NCI-H2227 (cell line): ENCODE data around the gene FAT4.

Source experiments
- DNase-seq: peaks from one replicate; lab custom pipeline; 2025; ENCODE audit not compliant: unreplicated experiment; lab: John Stamatoyannopoulos, UW

Gene FAT4, protein sequence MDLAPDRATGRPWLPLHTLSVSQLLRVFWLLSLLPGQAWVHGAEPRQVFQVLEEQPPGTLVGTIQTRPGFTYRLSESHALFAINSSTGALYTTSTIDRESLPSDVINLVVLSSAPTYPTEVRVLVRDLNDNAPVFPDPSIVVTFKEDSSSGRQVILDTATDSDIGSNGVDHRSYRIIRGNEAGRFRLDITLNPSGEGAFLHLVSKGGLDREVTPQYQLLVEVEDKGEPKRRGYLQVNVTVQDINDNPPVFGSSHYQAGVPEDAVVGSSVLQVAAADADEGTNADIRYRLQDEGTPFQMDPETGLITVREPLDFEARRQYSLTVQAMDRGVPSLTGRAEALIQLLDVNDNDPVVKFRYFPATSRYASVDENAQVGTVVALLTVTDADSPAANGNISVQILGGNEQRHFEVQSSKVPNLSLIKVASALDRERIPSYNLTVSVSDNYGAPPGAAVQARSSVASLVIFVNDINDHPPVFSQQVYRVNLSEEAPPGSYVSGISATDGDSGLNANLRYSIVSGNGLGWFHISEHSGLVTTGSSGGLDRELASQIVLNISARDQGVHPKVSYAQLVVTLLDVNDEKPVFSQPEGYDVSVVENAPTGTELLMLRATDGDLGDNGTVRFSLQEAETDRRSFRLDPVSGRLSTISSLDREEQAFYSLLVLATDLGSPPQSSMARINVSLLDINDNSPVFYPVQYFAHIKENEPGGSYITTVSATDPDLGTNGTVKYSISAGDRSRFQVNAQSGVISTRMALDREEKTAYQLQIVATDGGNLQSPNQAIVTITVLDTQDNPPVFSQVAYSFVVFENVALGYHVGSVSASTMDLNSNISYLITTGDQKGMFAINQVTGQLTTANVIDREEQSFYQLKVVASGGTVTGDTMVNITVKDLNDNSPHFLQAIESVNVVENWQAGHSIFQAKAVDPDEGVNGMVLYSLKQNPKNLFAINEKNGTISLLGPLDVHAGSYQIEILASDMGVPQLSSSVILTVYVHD (N-terminal part only)

GRCh38 chr4:125314676-125315575, at the start of gene FAT4:
TSS of gene FAT4 (plus strand) at chr4:125314955. CDS start at chr4:125316412, 1,457 bp downstream.
- peak; percentile 84 for DNase-seq

DNA sequence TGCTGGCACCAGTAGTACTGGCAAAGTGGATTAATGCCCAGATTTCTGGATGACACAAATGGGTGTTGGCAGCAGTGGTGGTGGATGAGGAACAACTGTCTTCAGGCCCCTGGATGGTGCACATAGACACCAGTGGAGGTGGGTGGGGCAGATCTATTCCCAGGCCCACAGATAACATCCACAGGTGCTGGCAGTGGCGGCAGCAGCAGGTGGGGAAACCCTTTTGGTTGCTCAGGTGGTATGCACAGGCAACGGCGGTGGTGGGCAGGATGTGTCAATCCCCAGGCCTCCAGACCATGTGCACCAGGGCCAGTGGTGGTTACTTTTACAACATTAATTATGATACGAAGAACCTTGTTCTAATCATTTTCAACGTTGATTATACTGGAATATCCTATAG, 48.9 kb upstream of the FAT4 start:
- DNase-seq: no peak

DNA sequence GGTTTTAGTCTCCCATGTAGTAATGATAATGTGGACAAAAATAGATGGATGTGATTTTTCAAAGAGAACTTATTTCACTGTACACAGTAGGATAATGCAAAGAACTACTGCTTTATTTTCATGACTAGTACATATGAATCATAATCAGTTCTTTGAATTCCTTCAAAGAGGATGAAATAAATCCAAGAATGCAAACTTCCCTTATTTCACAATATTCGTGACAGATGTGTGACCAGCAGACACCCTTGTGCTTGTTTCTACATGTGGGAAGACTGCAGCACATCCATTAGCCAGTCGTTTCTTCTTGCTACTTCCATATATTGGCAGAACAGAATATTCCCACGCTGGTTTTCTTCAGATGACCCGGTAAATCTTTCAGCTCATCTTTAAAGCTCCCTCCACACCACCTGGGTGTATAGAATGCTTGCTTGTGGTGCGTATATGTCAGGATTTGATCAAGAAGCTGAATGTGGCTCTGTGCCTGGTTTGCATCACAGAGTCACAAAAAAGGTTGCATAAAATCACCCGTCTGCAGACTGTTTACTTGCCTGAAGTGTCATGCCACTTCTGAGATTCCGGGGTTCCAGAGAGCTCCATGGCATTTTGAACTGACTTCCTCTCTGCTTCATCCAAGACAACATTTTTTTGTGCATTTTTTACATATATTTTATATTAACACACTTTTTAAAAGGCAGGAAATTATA, 47.7 kb upstream of the FAT4 start:
- no peak for DNase-seq

GRCh38 chr4:125267630-125268029, 47.1 kb upstream of the FAT4 start:
- DNase-seq: no peak

- DNase-seq: no peak
Measured at GRCh38 chr4:125268068-125268755, 46.5 kb upstream of the FAT4 start.

DNA sequence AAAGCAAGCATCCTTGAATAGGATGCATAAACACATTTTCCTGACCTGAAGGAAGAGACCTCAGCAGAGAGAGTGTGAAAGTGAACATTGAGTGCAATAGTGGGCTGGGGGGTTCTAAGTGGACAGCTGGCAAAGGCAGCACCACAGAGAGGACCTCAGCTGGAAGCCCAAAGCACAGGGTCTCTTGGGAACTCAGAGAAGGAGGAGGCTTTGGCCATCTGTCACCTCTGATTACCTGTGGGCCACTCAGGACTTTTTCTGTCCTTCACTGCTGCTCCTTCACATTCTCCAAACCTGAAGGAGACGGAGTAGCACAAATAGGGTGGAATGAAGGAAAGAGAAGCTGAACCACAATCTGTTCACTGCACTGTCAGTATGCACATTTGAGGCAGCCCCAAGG, 37.9 kb upstream of the FAT4 start:
- no peak for DNase-seq

DNA sequence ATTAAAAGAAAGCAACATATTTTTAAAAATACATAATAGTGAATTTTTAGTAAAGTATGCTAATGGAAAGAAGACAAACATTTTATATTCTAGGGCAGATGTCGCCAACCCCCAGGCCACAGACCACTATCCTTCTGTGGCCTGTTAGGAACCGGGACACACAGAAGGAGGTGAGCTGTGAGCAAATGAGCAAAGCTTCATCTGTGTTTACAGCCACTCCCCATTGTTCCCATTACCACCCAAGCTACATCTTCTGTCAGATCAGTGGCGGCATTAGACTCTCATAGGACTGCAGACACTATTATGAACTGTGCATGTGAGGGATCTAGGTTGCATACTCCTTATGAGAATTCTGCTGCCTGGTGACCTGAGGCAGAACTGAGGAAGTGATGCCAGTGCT, 37.0 kb upstream of the FAT4 start:
- DNase-seq: no peak

DNA sequence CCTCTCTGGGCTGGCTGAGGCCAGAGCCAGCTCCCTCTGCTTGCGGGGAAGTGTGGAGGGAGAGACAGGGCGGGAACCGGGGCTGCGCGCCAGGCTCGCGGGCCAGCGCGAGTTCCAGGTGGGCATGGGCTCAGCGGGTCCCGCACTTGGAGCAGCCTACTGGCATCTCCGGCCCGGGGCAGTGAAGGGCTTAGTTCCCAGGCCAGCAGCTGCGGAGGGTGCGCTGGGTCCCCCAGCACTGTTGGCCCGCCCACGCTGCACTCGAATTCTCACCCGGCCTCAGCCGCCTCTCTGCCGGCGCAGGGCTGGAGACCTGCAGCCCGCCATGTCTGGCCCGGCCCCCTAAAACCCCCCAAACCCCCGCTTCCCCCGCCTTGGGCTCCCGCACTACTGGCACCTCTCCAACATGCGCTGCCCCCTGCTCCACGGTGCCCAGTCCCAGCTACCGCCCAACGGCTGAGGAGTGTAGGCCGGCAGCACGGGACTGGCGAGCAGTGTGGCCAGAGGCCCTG, 33.8 kb upstream of the FAT4 start:
- DNase-seq: no peak

DNA sequence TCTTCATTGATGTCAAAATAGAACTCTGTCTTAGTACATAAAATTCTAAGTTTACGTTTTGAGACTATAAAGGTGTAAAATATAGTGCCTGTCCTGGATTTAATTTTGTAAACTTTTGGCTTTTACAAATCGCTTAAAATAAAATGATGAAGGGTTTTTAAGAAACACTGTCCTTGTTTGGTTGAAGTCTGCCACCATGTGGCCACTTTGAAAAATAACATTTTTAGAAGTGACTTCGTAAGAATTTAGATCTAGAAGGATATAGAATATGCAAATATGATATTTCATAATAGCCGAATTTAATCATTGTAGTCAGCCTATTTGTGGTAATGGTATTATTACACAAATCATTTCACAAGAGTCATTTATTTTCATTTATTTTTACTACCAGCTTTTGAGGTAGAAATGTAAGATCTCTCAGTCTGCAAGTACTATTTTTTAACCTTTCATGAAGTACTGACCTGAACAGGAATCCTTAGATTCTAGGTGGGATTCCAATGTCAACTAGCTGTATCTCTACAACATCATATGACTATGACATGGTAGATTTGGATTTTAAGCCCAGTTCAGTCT, 31.0 kb upstream of the FAT4 start:
- no peak for DNase-seq

GRCh38 chr4:125297116-125297515, 17.6 kb upstream of the FAT4 start:
- DNase-seq: no peak

DNA sequence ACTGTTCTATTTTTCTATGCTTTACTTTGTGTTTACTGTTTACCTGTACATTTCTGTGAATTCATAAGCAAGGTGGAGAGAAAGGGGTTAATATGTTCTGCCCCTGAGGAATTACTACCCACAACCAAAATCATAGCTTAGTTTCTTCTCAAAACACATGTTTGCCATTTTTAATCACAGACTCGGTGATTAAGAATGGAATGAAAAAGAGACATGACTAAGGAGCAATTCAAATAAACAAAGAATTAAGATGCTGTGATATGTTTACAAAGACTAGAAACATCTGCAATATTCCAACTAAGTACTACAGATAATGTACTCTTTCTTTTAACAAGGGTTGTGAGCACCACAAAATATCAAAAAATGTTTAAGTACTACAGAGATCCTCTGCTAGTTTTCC, 11.7 kb upstream of the FAT4 start:
- DNase-seq: no peak

DNA sequence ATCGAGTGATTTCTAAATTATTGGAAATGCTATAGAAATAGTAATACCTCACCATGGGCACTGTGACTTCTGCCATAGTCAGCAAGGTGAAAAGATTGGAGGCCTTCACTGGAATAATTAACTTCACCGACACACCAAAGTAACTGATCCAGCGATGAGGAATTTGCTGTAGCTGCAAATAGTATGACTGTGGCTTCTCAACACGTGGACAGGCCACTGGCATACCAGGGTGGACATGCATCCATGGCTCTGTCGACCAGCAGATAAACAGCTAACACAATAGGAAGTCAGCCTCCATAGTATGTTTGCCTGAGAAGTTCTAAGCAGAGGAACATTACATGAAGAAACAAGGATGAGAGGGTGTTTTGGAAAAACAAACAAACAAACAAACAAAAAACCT, 10.9 kb upstream of the FAT4 start:
- no peak for DNase-seq

- DNase-seq: no peak
Measured at GRCh38 chr4:125306112-125306511, 8.6 kb upstream of the FAT4 start.

DNA sequence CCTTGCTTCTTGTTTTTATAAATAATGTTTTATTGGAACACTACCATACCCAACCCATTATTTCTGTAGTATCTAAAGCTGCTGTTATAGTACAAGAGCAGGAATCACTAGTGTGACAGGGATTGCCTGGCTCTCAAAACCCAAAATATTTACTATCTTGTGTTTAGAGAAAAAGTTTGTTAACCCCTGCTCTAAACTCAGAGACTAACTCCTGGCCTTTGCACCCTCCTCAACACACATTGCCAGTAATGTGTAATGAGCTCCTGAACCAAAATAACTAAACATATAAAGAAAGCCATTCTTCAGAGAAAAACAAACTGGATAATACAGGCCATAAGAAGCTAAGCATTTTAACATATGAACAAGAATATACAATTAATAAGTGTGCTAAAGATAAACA, 8.2 kb upstream of the FAT4 start:
- DNase-seq: no peak

GRCh38 chr4:125311503-125311902, 3.3 kb upstream of the FAT4 start:
- no peak for DNase-seq

GRCh38 chr4:125313497-125313896, 1.3 kb upstream of the FAT4 start:
- DNase-seq: peak; percentile 81

- peak; percentile 35 for DNase-seq
Measured at GRCh38 chr4:125313989-125314667, 627 bp upstream of the FAT4 start.

- DNase-seq: peak; percentile 58
Measured at GRCh38 chr4:125315576-125316400, 1.0 kb downstream of the FAT4 start.
